ENCODE data around the gene RAD51B.

- no peak for TF ChIP-seq CTCF (IDR thresholded peaks at IDR 0.05)
- TF ChIP-seq TCF7L2 (IDR thresholded peaks at IDR 0.05; ENCODE audit: low read depth, low read length): peak; percentile 98
- no peak for TF ChIP-seq POLR2AphosphoS5 (IDR thresholded peaks at IDR 0.05; ENCODE audit: low read depth, low read length)
- TF ChIP-seq REST (IDR thresholded peaks at IDR 0.05; ENCODE audit: insufficient read depth in 1 of 2, low read depth in 2 of 2, low read length in 1 of 2): no peak
- TF ChIP-seq SIN3A (IDR thresholded peaks at IDR 0.05; ENCODE audit: borderline replicate concordance, insufficient read depth, low read depth, low read length): no peak
Observed at GRCh38 chr14:68249661-68250451, 430.3 kb downstream of the RAD51B start.
